Chondrocyte (in vitro differentiated cells): ENCODE measurements around the gene OR1J2. TPM values are rescaled to one million over a fixed set of nuclear protein-coding genes. Genes with fewer than 3 reads are reported as not detected.

Experiments used
- DNase-seq: peaks from one replicate; pipeline ENCODE4 v3.0.0; 2021; ENCODE audit warnings: mixed read lengths, low spot score
- H3K27ac Mint-ChIP-seq: one replicate; pipeline ENCODE4 v1.8.0; 2021; ENCODE audit warnings: mild to moderate bottlenecking, moderate library complexity, mixed read lengths; ENCODE audit not compliant: unreplicated experiment
- H3K27me3 Mint-ChIP-seq: 2 replicates; pipeline ENCODE4 v1.8.0; 2021; ENCODE audit warnings: low read depth, mixed read lengths
- H3K36me3 Mint-ChIP-seq: 2 replicates; pipeline ENCODE4 v1.8.0; 2021; ENCODE audit warnings: low read depth, mixed read lengths
- H3K4me1 Mint-ChIP-seq: 2 replicates; pipeline ENCODE4 v1.8.0; 2021; ENCODE audit warnings: low read depth, mild to moderate bottlenecking, mixed read lengths
- H3K4me3 Mint-ChIP-seq: one replicate; pipeline ENCODE4 v1.8.0; 2021; ENCODE audit warnings: mild to moderate bottlenecking, moderate library complexity, mixed read lengths; ENCODE audit not compliant: unreplicated experiment
- H3K9me3 Mint-ChIP-seq: 2 replicates; pipeline ENCODE4 v1.8.0; 2021; ENCODE audit warnings: low read depth, mixed read lengths
- CTCF ChIP-seq: fragments of 200-600 bp; sonication (generic); IDR thresholded peaks from 2 replicates; pipeline ENCODE4 v1.5.0; 2021; ENCODE audit warnings: antibody characterized with exemption, mild to moderate bottlenecking, moderate library complexity
- total RNA-seq: library from RNA; stranded (reverse); gene quantifications from 3 replicates; pipeline ENCODE4 v1.2.1, GENCODE V29; 2021

The OR1J2 gene
- total RNA-seq, 1 donor from 2014 or later = not detected

- no peak overlapping the region for H3K27ac Mint-ChIP-seq
- no peak for DNase-seq
- H3K27me3 Mint-ChIP-seq = peaks cover 24% of the 10 kb centered on the region
- H3K4me3 Mint-ChIP-seq = no peak overlapping the region
- H3K9me3 Mint-ChIP-seq = peaks cover 17% of the 10 kb centered on the region
- H3K4me1 Mint-ChIP-seq = no peaks in the 10 kb centered on the region
- no peaks in the 10 kb centered on the region for H3K36me3 Mint-ChIP-seq
- no peak for TF ChIP-seq CTCF
These were observed 35.6 kb downstream of the OR1J2 start for GRCh38 chr9:122546196-122546595.

GRCh38 chr9:122551371-122551770, 40.8 kb downstream of the OR1J2 start:
- TF ChIP-seq CTCF = no peak
- H3K4me3 Mint-ChIP-seq = no peak overlapping the region
- no peaks in the 10 kb centered on the region for H3K36me3 Mint-ChIP-seq
- no peak overlapping the region for H3K27ac Mint-ChIP-seq
- no peaks in the 10 kb centered on the region for H3K4me1 Mint-ChIP-seq
- DNase-seq = no peak
- peaks cover 31% of the 10 kb centered on the region for H3K27me3 Mint-ChIP-seq
- H3K9me3 Mint-ChIP-seq = peaks cover 14% of the 10 kb centered on the region

- Mint-ChIP-seq H3K4me3 (no peak within 1 kb of the TSS), H3K27ac (no peak within 1 kb of the TSS), H3K27me3 (peaks cover 38% of the 10 kb centered on the region), H3K4me1 (no peaks in the 10 kb centered on the region), H3K36me3 (no peaks in the 10 kb centered on the region), H3K9me3 (peaks cover 14% of the 10 kb centered on the region)
- TF ChIP-seq CTCF = no peak
- no peak for DNase-seq
These were observed 42.2 kb downstream of the OR1J2 start, which contains the start of gene OR1N2 for GRCh38 chr9:122552812-122553211. Gene OR1N2, plus strand, starts transcription at chr9:122553112. Its CDS starts 100 bp downstream, at chr9:122553212.

Other genes with a start within 250 kb of the OR1J2 start
- 18.7 to 20.2 TPM (median 18.8 TPM) in 3 replicates for gene RBM18, start 246.0 kb upstream of the OR1J2 start, total RNA-seq
- 18.3 to 25.4 TPM (median 21.7 TPM) in 3 replicates for gene MRRF, start 245.9 kb upstream of the OR1J2 start, total RNA-seq
- 0.59 to 2.7 TPM (median 0.97 TPM) in 3 replicates for gene PTGS1, start 139.8 kb upstream of the OR1J2 start, total RNA-seq
- not detected in 3 replicates for gene OR1J1, start 32.9 kb upstream of the OR1J2 start, total RNA-seq
- gene OR1J4, start 8.3 kb downstream of the OR1J2 start, total RNA-seq = not detected in 3 replicates
- not detected in 3 replicates for gene OR1N1, start 16.5 kb downstream of the OR1J2 start, total RNA-seq
- gene OR1N2, start 42.3 kb downstream of the OR1J2 start, total RNA-seq = not detected in 3 replicates
- not detected in 3 replicates for gene OR1L8, start 72.6 kb downstream of the OR1J2 start, total RNA-seq
- gene OR1Q1, start 103.9 kb downstream of the OR1J2 start, total RNA-seq = not detected in 3 replicates
- gene OR1B1, start 146.8 kb downstream of the OR1J2 start, total RNA-seq = not detected in 3 replicates
- not detected in 3 replicates for gene OR1L1, start 150.9 kb downstream of the OR1J2 start, total RNA-seq
- not detected in 3 replicates for gene OR1L3, start 164.3 kb downstream of the OR1J2 start, total RNA-seq
- not detected in 3 replicates for gene OR1L4, start 213.2 kb downstream of the OR1J2 start, total RNA-seq
- not detected in 3 replicates for gene OR1L6, start 231.5 kb downstream of the OR1J2 start, total RNA-seq